Endothelial cell of umbilical vein (primary cell): Measurements from ENCODE around the gene DNAJC24. TPM values are rescaled to one million over a fixed set of nuclear protein-coding genes. Genes with fewer than 3 reads are reported as not detected.

ENCODE experiments used
- BruUV-seq: library from RNA; stranded (reverse); fragments of 400-500 nt; replicated peaks from 2 replicates; lab custom pipeline; 2021; lab: Mats Ljungman, UMichigan
- CTCF ChIA-PET: fragments of 300-600, 350-600 bp; sonication (Branson Sonifier 250); formaldehyde crosslinking; loops from one replicate; lab custom pipeline; 2021; ENCODE audit warnings: antibody characterized with exemption, inconsistent platforms; lab: Charles Lee
- POLR2A ChIA-PET: fragments of 300-600, 350-600 bp; sonication (Branson Sonifier 250); formaldehyde crosslinking; loops from one replicate; lab custom pipeline; 2021; ENCODE audit warnings: antibody characterized with exemption, inconsistent platforms; lab: Charles Lee
- DNase-seq: peaks from one replicate; pipeline ENCODE4 v3.0.0-alpha.2; 2011; ENCODE audit warnings: low read depth, low spot score
- FAIRE-seq: peaks from 2 replicates; lab custom pipeline; 2011; peaks lifted over from hg19 to GRCh38; lab: Jason Lieb, UNC
- H2AFZ ChIP-seq: 2 replicates; pipeline ENCODE4 v1.6.0; 2012; ENCODE audit warnings: low read depth, low read length, control low read depth, inconsistent platforms
- H3K27ac ChIP-seq: 2 replicates; pipeline ENCODE4 v1.5.1; 2011; ENCODE audit warnings: low read depth, mild to moderate bottlenecking, control low read depth, low read length, moderate library complexity; ENCODE audit not compliant: insufficient read depth
- H3K27me3 ChIP-seq, 2 experiments: 2 replicates each; pipeline versions ENCODE4 v1.6.0 to v1.6.1; 2011; ENCODE audit warnings: low read length in 2 of 2, mixed read lengths in 1 of 2; ENCODE audit not compliant: control insufficient read depth in 2 of 2, insufficient read depth in 2 of 2
- H3K36me3 ChIP-seq, 2 experiments: 2 replicates in 1 of 2; 3 replicates in 1 of 2; pipeline ENCODE4 v1.5.1; 2011; ENCODE audit warnings: low read length in 2 of 2, mild to moderate bottlenecking in 1 of 2, moderate library complexity in 1 of 2; ENCODE audit not compliant: control insufficient read depth in 2 of 2, insufficient read depth in 2 of 2; ENCODE audit errors: extremely low read depth in 1 of 2
- H3K4me1 ChIP-seq: 3 replicates; pipeline ENCODE4 v1.5.1; 2011; ENCODE audit warnings: mild to moderate bottlenecking, low read length; ENCODE audit not compliant: control insufficient read depth, insufficient read depth; ENCODE audit errors: extremely low read depth
- H3K4me2 ChIP-seq: 2 replicates; pipeline ENCODE4 v1.6.1; 2011; ENCODE audit warnings: low read length, control low read depth, mixed read lengths; ENCODE audit not compliant: insufficient read depth
- H3K4me3 ChIP-seq, 3 experiments: fragments of 200-600 bp in 1 of 3; sonication (generic), shearing (Covaris generic) in 1 of 3; replicated peaks in 1 of 3; 2 replicates each; pipeline ENCODE4 v1.5.1; 2011 to 2016; ENCODE audit warnings: control low read depth in 3 of 3, low read length in 3 of 3, mild to moderate bottlenecking in 2 of 3, inconsistent platforms in 1 of 3, low read depth in 1 of 3, moderate library complexity in 1 of 3; ENCODE audit not compliant: insufficient read depth in 1 of 3
- H3K79me2 ChIP-seq: 2 replicates; pipeline ENCODE4 v1.6.0; 2012; ENCODE audit warnings: low read length, inconsistent platforms; ENCODE audit not compliant: control insufficient read depth, insufficient read depth
- H3K9ac ChIP-seq: replicated peaks from 2 replicates; pipeline ENCODE3; 2011; ENCODE audit warnings: low read length, control low read depth; ENCODE audit not compliant: insufficient read depth; ENCODE audit errors: extremely low read depth
- H3K9me1 ChIP-seq: replicated peaks from 3 replicates; pipeline ENCODE4 v1.6.0; 2011; ENCODE audit warnings: mild to moderate bottlenecking, low read length; ENCODE audit not compliant: control insufficient read depth, insufficient read depth; ENCODE audit errors: extremely low read depth
- H3K9me3 ChIP-seq: replicated peaks from 2 replicates; pipeline ENCODE4 v1.5.1; 2012; ENCODE audit warnings: low read length, inconsistent platforms; ENCODE audit not compliant: control insufficient read depth, insufficient read depth
- H4K20me1 ChIP-seq: replicated peaks from 2 replicates; pipeline ENCODE3; 2011; ENCODE audit warnings: mild to moderate bottlenecking, low read length; ENCODE audit not compliant: control insufficient read depth, insufficient read depth; ENCODE audit errors: extremely low read depth
- EZH2 ChIP-seq: IDR thresholded peaks from 2 replicates; pipeline ENCODE4 v1.6.1; 2012; ENCODE audit warnings: borderline replicate concordance, low read depth, mild to moderate bottlenecking, moderate library complexity, low read length, inconsistent platforms; ENCODE audit not compliant: severe bottlenecking
- FOS ChIP-seq: IDR thresholded peaks from 2 replicates; pipeline ENCODE4 v1.6.1; 2011; ENCODE audit warnings: mild to moderate bottlenecking, low read length, moderate library complexity, borderline replicate concordance; ENCODE audit not compliant: insufficient read depth
- GATA2 ChIP-seq: IDR thresholded peaks from 2 replicates; pipeline ENCODE4 v1.7.0; 2011; ENCODE audit warnings: low read depth, mild to moderate bottlenecking, moderate library complexity, mixed read lengths, low read length; ENCODE audit not compliant: insufficient read length, insufficient read depth
- JUN ChIP-seq: IDR thresholded peaks from 2 replicates; pipeline ENCODE4 v1.6.1; 2011; ENCODE audit warnings: borderline replicate concordance, low read depth; ENCODE audit not compliant: insufficient read length, insufficient read depth
- MYC ChIP-seq: IDR thresholded peaks from one replicate; pipeline ENCODE4 v1.6.1; 2011; ENCODE audit warnings: mild to moderate bottlenecking, low read depth, low read length
- POLR2A ChIP-seq: IDR thresholded peaks from 2 replicates; pipeline ENCODE4 v1.6.1; 2012; ENCODE audit warnings: low read depth, mild to moderate bottlenecking, control low read depth, low read length
- POLR2AphosphoS5 ChIP-seq: IDR thresholded peaks from 2 replicates; pipeline ENCODE4 v1.6.1; 2012; ENCODE audit warnings: low read depth, mild to moderate bottlenecking, control low read depth, low read length, moderate library complexity; ENCODE audit not compliant: insufficient read depth
- dilution Hi-C: fragments of 300-500 bp; cut with MboI; formaldehyde crosslinking; loops from one replicate; pipeline ENCODE4 v1.15.0; 2019; ENCODE audit warnings: low sequenced_read_pairs; ENCODE audit not compliant: extremely low pct_ligation_motif_present
- intact Hi-C: fragments of 100-400 bp; cut with micrococcal nuclease; formaldehyde crosslinking; loops from one replicate; pipeline ENCODE4 v1.10.0; 2022
- polyA plus RNA-seq, 4 experiments: library from polyadenylated mRNA; depleted of rRNA in 3 of 4; stranded (reverse) in 3 of 4; unstranded in 1 of 4; fragments of >200 nt; gene quantifications; 2 replicates each; pipeline versions ENCODE4 v1.2.1 to v1.2.3, GENCODE V29; 2011 to 2012; ENCODE audit warnings: missing spikeins in 1 of 4
- total RNA-seq: library from RNA; stranded (reverse); gene quantifications from 2 replicates; pipeline ENCODE4 v1.2.3, GENCODE V29; 2021
- TF ChIP-seq, protein P1 (sequence below), 2 donors: IDR thresholded peaks; 1 replicate in 1 of 2; 2 replicates in 1 of 2; pipeline ENCODE4 v1.5.1; 2011; ENCODE audit warnings: low read length in 2 of 2, mild to moderate bottlenecking in 2 of 2, moderate library complexity in 2 of 2, control low read depth in 1 of 2, inconsistent platforms in 1 of 2, low read depth in 1 of 2; ENCODE audit not compliant: insufficient read depth in 1 of 2; ENCODE audit errors: extremely low read depth in 1 of 2
- TF ChIP-seq, protein P2 (sequence below): IDR thresholded peaks from 2 replicates; pipeline ENCODE4 v1.6.1; 2011; ENCODE audit not compliant: insufficient read depth, insufficient read length

The DNAJC24 gene
- total and polyA plus RNA-seq, 2 donors (not counting 3 experiments of a cell fraction or from before 2014, with no cell fraction given) = 7.2 to 16.8 TPM

DNA sequence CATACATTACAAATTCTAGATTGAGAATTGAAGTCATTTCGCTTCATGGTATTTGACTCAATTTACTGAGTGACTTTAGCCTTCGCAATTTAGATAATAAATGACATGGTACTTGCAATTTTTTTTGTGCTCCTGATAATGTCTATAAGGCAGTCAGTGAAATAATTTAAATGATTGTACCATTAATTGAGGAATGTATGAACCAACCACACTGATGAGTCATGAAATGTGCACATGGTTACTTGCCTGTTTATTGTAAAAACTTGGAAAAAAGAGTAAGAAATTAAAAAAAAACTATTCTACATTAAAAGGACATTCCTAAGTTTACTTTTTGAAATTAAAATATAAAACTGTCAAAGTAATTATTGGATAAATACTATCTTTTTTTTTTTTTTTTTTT, 43.3 kb downstream of the DNAJC24 start:
- intact Hi-C loops = no loop called here
- DNase-seq (no peak), FAIRE-seq (no peak)
- Histone ChIP-seq H3K27ac (no peak overlapping the region), H3K36me3 (no peaks in the 10 kb centered on the region), H3K4me1 (no peaks in the 10 kb centered on the region), H3K79me2 (no peaks in the 10 kb centered on the region), H4K20me1 (no peaks in the 10 kb centered on the region), H3K9me1 (peaks cover 3% of the 10 kb centered on the region), H3K4me3 (no peak overlapping the region), H3K9me3 (no peaks in the 10 kb centered on the region), H3K27me3 (no peaks in the 10 kb centered on the region), H2AFZ (no peak overlapping the region), H3K9ac (no peak overlapping the region), H3K4me2 (no peak overlapping the region)
- TF ChIP-seq JUN = peak; percentile 9
- TF ChIP-seq, protein P1, sequence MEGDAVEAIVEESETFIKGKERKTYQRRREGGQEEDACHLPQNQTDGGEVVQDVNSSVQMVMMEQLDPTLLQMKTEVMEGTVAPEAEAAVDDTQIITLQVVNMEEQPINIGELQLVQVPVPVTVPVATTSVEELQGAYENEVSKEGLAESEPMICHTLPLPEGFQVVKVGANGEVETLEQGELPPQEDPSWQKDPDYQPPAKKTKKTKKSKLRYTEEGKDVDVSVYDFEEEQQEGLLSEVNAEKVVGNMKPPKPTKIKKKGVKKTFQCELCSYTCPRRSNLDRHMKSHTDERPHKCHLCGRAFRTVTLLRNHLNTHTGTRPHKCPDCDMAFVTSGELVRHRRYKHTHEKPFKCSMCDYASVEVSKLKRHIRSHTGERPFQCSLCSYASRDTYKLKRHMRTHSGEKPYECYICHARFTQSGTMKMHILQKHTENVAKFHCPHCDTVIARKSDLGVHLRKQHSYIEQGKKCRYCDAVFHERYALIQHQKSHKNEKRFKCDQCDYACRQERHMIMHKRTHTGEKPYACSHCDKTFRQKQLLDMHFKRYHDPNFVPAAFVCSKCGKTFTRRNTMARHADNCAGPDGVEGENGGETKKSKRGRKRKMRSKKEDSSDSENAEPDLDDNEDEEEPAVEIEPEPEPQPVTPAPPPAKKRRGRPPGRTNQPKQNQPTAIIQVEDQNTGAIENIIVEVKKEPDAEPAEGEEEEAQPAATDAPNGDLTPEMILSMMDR (IDR thresholded peaks at IDR 0.05; ENCODE audit: extremely low read depth in 1 of 2, insufficient read depth in 1 of 2, low read depth in 1 of 2, low read length in 2 of 2) = no peak
- peak; percentile 30 for TF ChIP-seq FOS
- POLR2A ChIA-PET = no interaction called here
- CTCF ChIA-PET = interaction anchor here (1.4 kb wide), 1 partner anchor 11 kb away, joined by 4 read pairs; no protein-coding TSS in a partner anchor
- no TSS peak for BruUV-seq
- dilution Hi-C loops = no loop called here

- H3K9me1 ChIP-seq = peaks cover 3% of the 10 kb centered on the region
- no peaks in the 10 kb centered on the region for H3K79me2 ChIP-seq
- no peak overlapping the region for H3K27ac ChIP-seq
- intact Hi-C loops = no loop called here
- H4K20me1 ChIP-seq = no peaks in the 10 kb centered on the region
- H3K4me2 ChIP-seq = no peak overlapping the region
- TF ChIP-seq POLR2AphosphoS5 (no peak), GATA2 (no peak), FOS (no peak), POLR2A (no peak), EZH2 (no peak), JUN (no peak), MYC (no peak)
- TF ChIP-seq, protein P1 (IDR thresholded peaks at IDR 0.05; ENCODE audit: extremely low read depth in 1 of 2, insufficient read depth in 1 of 2, low read depth in 1 of 2, low read length in 2 of 2) = no peak
- TF ChIP-seq, protein P2, sequence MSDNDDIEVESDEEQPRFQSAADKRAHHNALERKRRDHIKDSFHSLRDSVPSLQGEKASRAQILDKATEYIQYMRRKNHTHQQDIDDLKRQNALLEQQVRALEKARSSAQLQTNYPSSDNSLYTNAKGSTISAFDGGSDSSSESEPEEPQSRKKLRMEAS = no peak
- dilution Hi-C loops = no loop called here
- no peaks in the 10 kb centered on the region for H3K36me3 ChIP-seq
- ChIA-PET POLR2A (no interaction called here), CTCF (interaction anchor here (1.4 to 1.9 kb wide), 2 partner anchors 12 to 18 kb away, joined by 4 to 7 read pairs; no protein-coding TSS in a partner anchor)
- no peak overlapping the region for H3K9ac ChIP-seq
- DNase-seq (no peak), FAIRE-seq (no peak)
- H3K4me1 ChIP-seq = no peaks in the 10 kb centered on the region
- no peak overlapping the region for H3K4me3 ChIP-seq
- H3K9me3 ChIP-seq = no peaks in the 10 kb centered on the region
- no peak overlapping the region for H2AFZ ChIP-seq
- no TSS peak for BruUV-seq
- no peaks in the 10 kb centered on the region for H3K27me3 ChIP-seq
Measured at GRCh38 chr11:31414338-31414737, 44.7 kb downstream of the DNAJC24 start.
